Left hindlimb (tissue), 1 donor: ENCODE results near the gene ZNF177.

Source experiments
- DNase-seq: peaks from one replicate; pipeline ENCODE4 v3.0.0-alpha.2; 2018

Gene ZNF177

GRCh38 chr19:9431475-9431874 is 68.7 kb downstream of the ZNF177 start:
- no peak for DNase-seq
